Measurements from ENCODE around the gene GPR146.

GRCh38 chr7:1060315-1061072 lies 16.1 kb downstream of the GPR146 start:
- TF ChIP-seq, protein P1, sequence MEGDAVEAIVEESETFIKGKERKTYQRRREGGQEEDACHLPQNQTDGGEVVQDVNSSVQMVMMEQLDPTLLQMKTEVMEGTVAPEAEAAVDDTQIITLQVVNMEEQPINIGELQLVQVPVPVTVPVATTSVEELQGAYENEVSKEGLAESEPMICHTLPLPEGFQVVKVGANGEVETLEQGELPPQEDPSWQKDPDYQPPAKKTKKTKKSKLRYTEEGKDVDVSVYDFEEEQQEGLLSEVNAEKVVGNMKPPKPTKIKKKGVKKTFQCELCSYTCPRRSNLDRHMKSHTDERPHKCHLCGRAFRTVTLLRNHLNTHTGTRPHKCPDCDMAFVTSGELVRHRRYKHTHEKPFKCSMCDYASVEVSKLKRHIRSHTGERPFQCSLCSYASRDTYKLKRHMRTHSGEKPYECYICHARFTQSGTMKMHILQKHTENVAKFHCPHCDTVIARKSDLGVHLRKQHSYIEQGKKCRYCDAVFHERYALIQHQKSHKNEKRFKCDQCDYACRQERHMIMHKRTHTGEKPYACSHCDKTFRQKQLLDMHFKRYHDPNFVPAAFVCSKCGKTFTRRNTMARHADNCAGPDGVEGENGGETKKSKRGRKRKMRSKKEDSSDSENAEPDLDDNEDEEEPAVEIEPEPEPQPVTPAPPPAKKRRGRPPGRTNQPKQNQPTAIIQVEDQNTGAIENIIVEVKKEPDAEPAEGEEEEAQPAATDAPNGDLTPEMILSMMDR (conservative IDR thresholded peaks at IDR 0.05 in 1 of 2, IDR thresholded peaks at IDR 0.05 in 1 of 2; ENCODE audit: low read depth in 1 of 2, low read length in 2 of 2): no peak
- no peak for TF ChIP-seq EZH2 (IDR thresholded peaks at IDR 0.05; ENCODE audit: low read length, missing control alignments)
